ENCODE measurements around the gene CFAP126. TPM values are rescaled to one million over a fixed set of nuclear protein-coding genes. Genes with fewer than 3 reads are reported as not detected.
"Not testable (repeated sequence)": the region's sequence is repeated elsewhere in the genome, so short reads cannot be mapped to it uniquely, and the experiment has no call there.

CFAP126 gene
- total RNA-seq, 1 experiment from 2014 or later, result not detected

DNA sequence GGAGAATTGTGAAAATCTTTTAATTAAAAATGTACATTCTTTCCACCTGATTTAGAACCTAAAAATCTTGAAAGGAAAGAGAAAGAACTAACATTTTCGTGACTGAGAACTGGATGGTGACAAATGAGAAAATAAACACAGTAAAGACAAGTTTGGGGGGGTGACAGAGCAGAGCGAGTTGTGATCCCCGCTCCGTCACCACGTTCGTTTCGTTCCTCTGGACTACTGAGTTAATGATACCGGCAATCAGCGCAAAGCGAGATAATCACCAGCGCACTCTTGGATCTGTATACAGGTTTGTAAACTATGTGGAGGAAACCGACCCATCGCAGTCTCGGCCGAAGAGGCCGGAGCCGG is 31.2 kb upstream of the CFAP126 start:
- Mint-ChIP-seq H3K27me3 (ENCODE audit: low read depth) (peaks cover 10% of the 10 kb centered on the region), H3K9me3 (peaks cover 0 to 4% of the 10 kb centered on the region in 2 experiments; a peak in 2 of 5 replicates), H3K4me1 (peaks cover 11 to 15% of the 10 kb centered on the region in 2 experiments), H3K4me3 (peak overlapping the region; percentile 97), H3K27ac (peak overlapping the region; percentile 97 to 100 (median 99)), H3K36me3 (ENCODE audit: insufficient read depth in 1 of 3, low read depth in 3 of 3) (no peaks in the 10 kb centered on the region; a peak in 1 of 7 replicates)
- H3T11ph ChIP-seq (ENCODE audit: low read length), result no peak overlapping the region
- no peak overlapping the region for H2BK5ac ChIP-seq (ENCODE audit: insufficient read length, low read length)
- DNase-seq, result no peak
- no peak overlapping the region for H4K8ac ChIP-seq (replicated peaks; ENCODE audit: insufficient read length, low read depth, low read length)
- no peak overlapping the region for H2BK20ac ChIP-seq (ENCODE audit: low read depth, low read length, poor library complexity, severe bottlenecking)
- TF ChIP-seq, protein P1, sequence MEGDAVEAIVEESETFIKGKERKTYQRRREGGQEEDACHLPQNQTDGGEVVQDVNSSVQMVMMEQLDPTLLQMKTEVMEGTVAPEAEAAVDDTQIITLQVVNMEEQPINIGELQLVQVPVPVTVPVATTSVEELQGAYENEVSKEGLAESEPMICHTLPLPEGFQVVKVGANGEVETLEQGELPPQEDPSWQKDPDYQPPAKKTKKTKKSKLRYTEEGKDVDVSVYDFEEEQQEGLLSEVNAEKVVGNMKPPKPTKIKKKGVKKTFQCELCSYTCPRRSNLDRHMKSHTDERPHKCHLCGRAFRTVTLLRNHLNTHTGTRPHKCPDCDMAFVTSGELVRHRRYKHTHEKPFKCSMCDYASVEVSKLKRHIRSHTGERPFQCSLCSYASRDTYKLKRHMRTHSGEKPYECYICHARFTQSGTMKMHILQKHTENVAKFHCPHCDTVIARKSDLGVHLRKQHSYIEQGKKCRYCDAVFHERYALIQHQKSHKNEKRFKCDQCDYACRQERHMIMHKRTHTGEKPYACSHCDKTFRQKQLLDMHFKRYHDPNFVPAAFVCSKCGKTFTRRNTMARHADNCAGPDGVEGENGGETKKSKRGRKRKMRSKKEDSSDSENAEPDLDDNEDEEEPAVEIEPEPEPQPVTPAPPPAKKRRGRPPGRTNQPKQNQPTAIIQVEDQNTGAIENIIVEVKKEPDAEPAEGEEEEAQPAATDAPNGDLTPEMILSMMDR (conservative IDR thresholded peaks at IDR 0.05), result no peak
- H3K18ac ChIP-seq (ENCODE audit: insufficient read length, low read depth, low read length), result peak overlapping the region; percentile 77
- H3K4me2 ChIP-seq (ENCODE audit: insufficient read depth, insufficient read length, low read length), result peak overlapping the region; percentile 57
- H3K9ac ChIP-seq (ENCODE audit: extremely low read depth, insufficient read length, low read length), result peak overlapping the region; percentile 73
- no peak overlapping the region for H2BK12ac ChIP-seq (ENCODE audit: insufficient read length, low read depth, low read length)
- no peaks in the 10 kb centered on the region for H3K4me1 ChIP-seq (ENCODE audit: insufficient read depth, low read length)
- no peak overlapping the region for H3K23ac ChIP-seq (ENCODE audit: insufficient read length, low read depth, low read length)
- WGBS (ENCODE audit: extremely low coverage, insufficient read length, low lambda C conversion rate), result no CpG with 5 or more reads among the region's 17 CpGs
- H3K56ac ChIP-seq (ENCODE audit: insufficient read length, low read depth, low read length), result no peak overlapping the region
- H3K9me3 ChIP-seq (ENCODE audit: control insufficient read depth, low read depth, low read length), result no peaks in the 10 kb centered on the region
- H3K79me2 ChIP-seq (ENCODE audit: insufficient read depth, low read length), result no peaks in the 10 kb centered on the region
- H4K91ac ChIP-seq (ENCODE audit: insufficient read length, low read depth, low read length), result no peak overlapping the region
- H3K23me2 ChIP-seq (ENCODE audit: insufficient read length, low read depth, low read length, poor library complexity, severe bottlenecking), result peaks cover 5% of the 10 kb centered on the region
- no peak overlapping the region for H2BK15ac ChIP-seq (ENCODE audit: low read depth, low read length)
- peak overlapping the region; percentile 79 for H2AFZ ChIP-seq (ENCODE audit: low read length)
- peak overlapping the region; percentile 59; the same call in 1 of the 2 replicates for H3K14ac ChIP-seq (ENCODE audit: insufficient read depth, low read length)
- no peaks in the 10 kb centered on the region for H3K27me3 ChIP-seq (ENCODE audit: insufficient read depth, low read length)
- no peak overlapping the region for H3K4ac ChIP-seq (ENCODE audit: low read depth, low read length)
- no peak overlapping the region for H2AK5ac ChIP-seq (ENCODE audit: insufficient read length, low read length)
- no peak overlapping the region for H2BK120ac ChIP-seq (ENCODE audit: low read depth, low read length, poor library complexity, severe bottlenecking)
- no peak overlapping the region for H4K5ac ChIP-seq (ENCODE audit: insufficient read length, low read depth, low read length)
- H3K79me1 ChIP-seq (ENCODE audit: insufficient read depth, low read depth, low read length, poor library complexity, severe bottlenecking), result no peaks in the 10 kb centered on the region
- H3K27ac ChIP-seq (ENCODE audit: insufficient read length, low read depth, low read length), result peak overlapping the region; percentile 57
- H4K20me1 ChIP-seq (ENCODE audit: control insufficient read depth, insufficient read depth, insufficient read length), result no peaks in the 10 kb centered on the region

DNA sequence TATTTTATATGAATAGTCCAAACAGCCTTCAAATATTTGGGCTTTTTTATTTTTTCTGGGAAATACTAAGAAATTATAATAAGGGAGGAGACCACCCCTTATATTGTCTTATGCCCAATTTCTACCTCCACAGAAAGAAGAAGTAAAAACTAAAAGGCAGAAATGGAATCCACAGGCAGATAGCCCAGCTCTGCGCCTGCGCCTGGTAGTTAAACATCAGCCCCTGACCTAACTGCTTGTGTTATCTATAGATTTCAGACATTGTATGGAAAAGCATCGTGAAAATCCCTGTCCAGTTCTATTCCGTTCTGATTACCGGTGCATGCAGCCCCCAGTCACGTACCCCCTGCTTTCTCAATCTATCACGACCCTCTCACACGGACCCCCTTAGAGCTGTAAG is 29.4 kb upstream of the CFAP126 start:
- H3K79me2 ChIP-seq (ENCODE audit: insufficient read depth, low read length); H3K4me3 Mint-ChIP-seq; H3K27me3 Mint-ChIP-seq (ENCODE audit: low read depth); H3K9me3 ChIP-seq (ENCODE audit: control insufficient read depth, low read depth, low read length); H3K23ac ChIP-seq (ENCODE audit: insufficient read length, low read depth, low read length); H4K20me1 ChIP-seq (ENCODE audit: control insufficient read depth, insufficient read depth, insufficient read length); H2BK15ac ChIP-seq (ENCODE audit: low read depth, low read length); H3K9me3 Mint-ChIP-seq; H3K4me2 ChIP-seq (ENCODE audit: insufficient read depth, insufficient read length, low read length); H3T11ph ChIP-seq (ENCODE audit: low read length); H3K27ac Mint-ChIP-seq; H4K91ac ChIP-seq (ENCODE audit: insufficient read length, low read depth, low read length); H4K8ac ChIP-seq (replicated peaks; ENCODE audit: insufficient read length, low read depth, low read length); H2BK12ac ChIP-seq (ENCODE audit: insufficient read length, low read depth, low read length); H2BK120ac ChIP-seq (ENCODE audit: low read depth, low read length, poor library complexity, severe bottlenecking); H3K36me3 Mint-ChIP-seq (ENCODE audit: insufficient read depth in 1 of 3, low read depth in 3 of 3); H3K4ac ChIP-seq (ENCODE audit: low read depth, low read length); DNase-seq; H2BK20ac ChIP-seq (ENCODE audit: low read depth, low read length, poor library complexity, severe bottlenecking); H3K4me1 ChIP-seq (ENCODE audit: insufficient read depth, low read length); H3K79me1 ChIP-seq (ENCODE audit: insufficient read depth, low read depth, low read length, poor library complexity, severe bottlenecking); H3K14ac ChIP-seq (ENCODE audit: insufficient read depth, low read length); H2AFZ ChIP-seq (ENCODE audit: low read length); H2AK5ac ChIP-seq (ENCODE audit: insufficient read length, low read length); H4K5ac ChIP-seq (ENCODE audit: insufficient read length, low read depth, low read length); H3K9ac ChIP-seq (ENCODE audit: extremely low read depth, insufficient read length, low read length); H3K56ac ChIP-seq (ENCODE audit: insufficient read length, low read depth, low read length); H3K27ac ChIP-seq (ENCODE audit: insufficient read length, low read depth, low read length); H3K27me3 ChIP-seq (ENCODE audit: insufficient read depth, low read length); H3K23me2 ChIP-seq (ENCODE audit: insufficient read length, low read depth, low read length, poor library complexity, severe bottlenecking); H3K18ac ChIP-seq (ENCODE audit: insufficient read length, low read depth, low read length); H2BK5ac ChIP-seq (ENCODE audit: insufficient read length, low read length): not testable (repeated sequence)
- H3K4me1 Mint-ChIP-seq, result peaks cover 11 to 15% of the 10 kb centered on the region in 2 experiments
- WGBS (ENCODE audit: extremely low coverage, insufficient read length, low lambda C conversion rate), result no CpG with 5 or more reads among the region's 8 CpGs

All from H9 (cell line).